Measurements from ENCODE around the gene CDKL2. TPM values are rescaled to one million over a fixed set of nuclear protein-coding genes. Genes with fewer than 3 reads are reported as not detected.

Gene CDKL2
- total RNA-seq, 2 donors from 2014 or later = 1.6 to 4.6 TPM

DNA sequence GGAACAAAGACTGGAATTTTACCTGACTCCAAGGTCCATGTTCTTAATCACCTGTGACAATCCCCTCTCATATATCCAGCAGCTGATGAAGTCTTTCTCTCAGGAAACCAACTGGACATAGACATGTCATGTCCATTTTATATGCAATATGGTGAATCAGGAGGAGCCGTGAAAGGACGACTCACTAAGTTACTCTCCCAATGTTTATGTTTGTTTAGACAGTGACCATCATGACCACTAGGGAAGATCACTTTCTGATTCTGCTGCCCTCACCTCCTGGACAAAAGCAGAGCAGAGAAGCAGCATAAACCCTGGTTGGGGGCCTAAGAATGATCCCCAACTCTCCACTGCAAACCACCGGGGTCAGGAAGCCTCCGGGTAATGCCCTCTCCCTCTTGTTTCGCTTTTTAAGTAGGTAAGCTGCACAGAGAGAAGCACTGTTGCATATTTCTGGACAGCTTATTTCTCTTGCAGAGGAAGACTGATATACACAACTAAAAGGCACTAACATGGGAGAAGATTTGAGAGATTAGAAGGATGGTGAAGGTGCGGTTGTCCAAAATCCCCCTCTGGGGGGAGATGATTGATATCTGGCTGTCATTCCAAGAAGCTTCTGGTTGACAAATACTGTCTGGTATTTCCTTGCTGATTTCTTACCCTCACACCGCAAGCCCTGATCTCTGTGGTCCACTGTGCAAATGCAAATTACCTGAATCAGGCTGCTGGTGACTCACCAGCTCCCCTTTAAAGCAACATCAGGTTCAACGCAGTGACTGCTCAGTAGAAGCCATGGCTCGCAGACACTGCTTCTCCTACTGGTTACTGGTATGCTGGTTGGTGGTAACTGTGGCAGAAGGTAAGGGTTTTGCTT, 74.8 kb downstream of the CDKL2 start, which contains the start of gene ODAPH:
Gene ODAPH, plus strand, starts transcription at position 773 of the 871 bp plus-strand sequence. Its CDS starts 17 bp downstream, at position 790.
- intact Hi-C loops (cut with DNase I) = no loop called here
- 54 to 64% methylated on average over 9 of the region's 9 CpGs for WGBS, 2 donors
- Histone ChIP-seq H3K9me3 (no peaks in the 10 kb centered on the region), H3K27ac (no peak within 1 kb of the TSS), H3K4me3 (no peak within 1 kb of the TSS), H3K27me3 (no peaks in the 10 kb centered on the region), H3K36me3 (replicated peaks in 1 of 2; ENCODE audit: insufficient read depth in 1 of 2, low read depth in 2 of 2) (no peaks in the 10 kb centered on the region), H3K4me1 (no peaks in the 10 kb centered on the region)
- DNase-seq (no peak), ATAC-seq (no peak)
- TF ChIP-seq, protein P1, sequence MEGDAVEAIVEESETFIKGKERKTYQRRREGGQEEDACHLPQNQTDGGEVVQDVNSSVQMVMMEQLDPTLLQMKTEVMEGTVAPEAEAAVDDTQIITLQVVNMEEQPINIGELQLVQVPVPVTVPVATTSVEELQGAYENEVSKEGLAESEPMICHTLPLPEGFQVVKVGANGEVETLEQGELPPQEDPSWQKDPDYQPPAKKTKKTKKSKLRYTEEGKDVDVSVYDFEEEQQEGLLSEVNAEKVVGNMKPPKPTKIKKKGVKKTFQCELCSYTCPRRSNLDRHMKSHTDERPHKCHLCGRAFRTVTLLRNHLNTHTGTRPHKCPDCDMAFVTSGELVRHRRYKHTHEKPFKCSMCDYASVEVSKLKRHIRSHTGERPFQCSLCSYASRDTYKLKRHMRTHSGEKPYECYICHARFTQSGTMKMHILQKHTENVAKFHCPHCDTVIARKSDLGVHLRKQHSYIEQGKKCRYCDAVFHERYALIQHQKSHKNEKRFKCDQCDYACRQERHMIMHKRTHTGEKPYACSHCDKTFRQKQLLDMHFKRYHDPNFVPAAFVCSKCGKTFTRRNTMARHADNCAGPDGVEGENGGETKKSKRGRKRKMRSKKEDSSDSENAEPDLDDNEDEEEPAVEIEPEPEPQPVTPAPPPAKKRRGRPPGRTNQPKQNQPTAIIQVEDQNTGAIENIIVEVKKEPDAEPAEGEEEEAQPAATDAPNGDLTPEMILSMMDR (IDR thresholded peaks at IDR 0.05) = no peak

DNA sequence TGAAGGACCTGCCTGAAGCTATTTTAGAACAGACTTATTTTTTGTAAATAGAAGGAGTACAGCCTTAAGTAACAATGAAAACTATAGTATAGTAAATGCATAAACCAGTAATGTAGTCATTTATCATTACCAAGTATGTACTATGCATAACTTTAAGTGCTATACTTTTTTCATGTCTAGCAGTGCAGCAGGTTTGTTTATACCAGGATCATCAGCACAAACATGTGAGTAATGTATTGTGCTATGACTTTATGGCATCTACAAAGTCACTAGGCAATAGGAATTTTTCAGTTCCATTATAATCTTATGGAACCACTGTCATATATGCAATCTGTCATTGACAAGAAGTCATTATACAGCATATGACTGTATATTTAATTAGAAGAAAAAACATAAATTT, 77.9 kb downstream of the CDKL2 start:
- Histone ChIP-seq H3K9me3 (no peaks in the 10 kb centered on the region), H3K4me1 (peaks cover 4% of the 10 kb centered on the region), H3K36me3 (replicated peaks in 1 of 2; ENCODE audit: insufficient read depth in 1 of 2, low read depth in 2 of 2) (no peaks in the 10 kb centered on the region), H3K4me3 (no peak overlapping the region), H3K27me3 (no peaks in the 10 kb centered on the region), H3K27ac (no peak overlapping the region)
- ATAC-seq (no peak), DNase-seq (no peak)
- intact Hi-C loops (cut with DNase I) = no loop called here
- no peak for TF ChIP-seq POLR2A (IDR thresholded peaks at IDR 0.05)
- TF ChIP-seq, protein P1 (IDR thresholded peaks at IDR 0.05) = no peak

DNA sequence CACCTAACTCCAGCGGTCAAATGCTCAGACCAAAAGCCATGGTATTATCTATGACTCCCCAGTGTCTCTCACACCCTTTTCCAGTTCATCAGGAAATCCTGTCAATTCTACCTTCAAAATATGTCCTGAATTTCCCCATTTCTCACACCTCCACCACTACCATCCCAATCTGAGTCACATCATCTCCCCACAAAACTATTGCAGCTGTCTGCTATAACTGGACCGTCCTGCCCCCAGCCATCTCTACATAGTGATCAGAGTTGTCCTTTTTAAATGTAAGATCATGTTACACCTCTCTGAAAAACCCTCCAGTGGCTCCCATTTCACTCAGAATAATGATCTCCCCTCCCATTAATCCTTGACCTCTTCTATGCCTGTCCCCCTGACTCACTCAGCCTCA, 81.3 kb downstream of the CDKL2 start:
- WGBS, 2 donors = 89 to 91% methylated on average over 2 of the region's 2 CpGs
- Histone ChIP-seq H3K27ac (no peak overlapping the region), H3K4me1 (peaks cover 4% of the 10 kb centered on the region), H3K27me3 (no peaks in the 10 kb centered on the region), H3K4me3 (no peak overlapping the region), H3K36me3 (replicated peaks in 1 of 2; ENCODE audit: insufficient read depth in 1 of 2, low read depth in 2 of 2) (no peaks in the 10 kb centered on the region), H3K9me3 (no peaks in the 10 kb centered on the region)
- DNase-seq (no peak), ATAC-seq (no peak)
- no peak for TF ChIP-seq POLR2A (IDR thresholded peaks at IDR 0.05)
- TF ChIP-seq, protein P1 (IDR thresholded peaks at IDR 0.05) = no peak
- intact Hi-C loops (cut with DNase I) = no loop called here

DNA sequence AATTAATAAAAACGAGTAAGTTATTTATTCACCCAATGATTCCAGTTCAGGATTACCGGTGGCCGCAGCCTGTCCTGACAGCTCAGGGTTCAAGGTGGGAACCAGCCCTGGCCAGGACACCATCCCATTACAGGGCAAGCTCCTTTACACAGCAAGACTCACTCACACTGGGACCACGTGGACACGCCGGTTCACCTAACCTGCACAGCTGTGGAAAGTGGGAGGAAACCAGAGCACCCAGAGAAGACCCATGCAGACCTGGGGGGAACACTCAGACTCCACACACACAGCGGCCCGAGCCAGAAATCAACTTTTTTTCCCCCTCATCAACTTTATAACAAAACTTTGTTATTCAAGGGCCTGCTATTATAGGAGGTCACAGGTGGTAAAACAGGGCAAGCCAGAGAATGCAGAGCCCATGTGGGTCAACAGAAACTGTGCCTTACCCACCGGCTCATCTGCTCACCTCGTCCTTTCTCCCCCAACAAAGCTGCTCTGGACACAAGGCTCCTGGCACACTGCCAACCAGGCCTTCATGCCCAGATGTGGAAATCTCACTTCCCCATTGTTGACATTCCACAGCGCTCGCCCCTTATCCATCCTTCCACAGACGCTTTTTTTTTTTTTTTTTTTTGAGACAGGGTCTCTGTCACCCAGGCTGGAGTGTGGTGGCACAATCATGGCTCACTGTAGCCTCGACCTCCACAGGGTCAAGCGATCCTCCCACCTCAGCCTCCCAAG, 82.5 kb downstream of the CDKL2 start:
- WGBS, 2 donors = 62 to 66% methylated on average over 15 of the region's 15 CpGs

More for the DNA sequence above, 82.5 kb downstream of the CDKL2 start:
- Histone ChIP-seq H3K9me3 (no peaks in the 10 kb centered on the region), H3K4me3 (no peak overlapping the region), H3K27ac (no peak overlapping the region), H3K36me3 (replicated peaks in 1 of 2; ENCODE audit: insufficient read depth in 1 of 2, low read depth in 2 of 2) (no peaks in the 10 kb centered on the region), H3K4me1 (peaks cover 4% of the 10 kb centered on the region), H3K27me3 (no peaks in the 10 kb centered on the region)
- intact Hi-C loops (cut with DNase I) = no loop called here
- ATAC-seq = no peak
- TF ChIP-seq POLR2A (IDR thresholded peaks at IDR 0.05) = no peak
- TF ChIP-seq, protein P1 (IDR thresholded peaks at IDR 0.05) = no peak
- DNase-seq = peak; percentile 32 to 50 (median 44)

Measured in body of pancreas (tissue), 4 donors.